Measurements from ENCODE around the gene ATP1A1.

The ATP1A1 gene

GRCh38 chr1:116408193-116408592, 35.1 kb downstream of the ATP1A1 start:
- Histone ChIP-seq H3K36me3 (ENCODE audit: control insufficient read depth in 1 of 2, insufficient read depth in 2 of 2, low read length in 2 of 2) (peaks cover 39 to 46% of the 10 kb centered on the region in 2 donors), H3K27ac (ENCODE audit: low read length) (no peak overlapping the region), H3K9me3 (ENCODE audit: control insufficient read depth in 1 of 2, low read length in 2 of 2) (no peaks in the 10 kb centered on the region), H3K4me3 (ENCODE audit: low read depth in 1 of 2, low read length in 2 of 2) (no peak overlapping the region), H3K4me1 (ENCODE audit: control insufficient read depth in 1 of 2, insufficient read depth in 2 of 2, low read length in 2 of 2) (peaks cover 3 to 5% of the 10 kb centered on the region in 2 donors), H3K27me3 (ENCODE audit: low read depth, low read length) (no peaks in the 10 kb centered on the region)

DNA sequence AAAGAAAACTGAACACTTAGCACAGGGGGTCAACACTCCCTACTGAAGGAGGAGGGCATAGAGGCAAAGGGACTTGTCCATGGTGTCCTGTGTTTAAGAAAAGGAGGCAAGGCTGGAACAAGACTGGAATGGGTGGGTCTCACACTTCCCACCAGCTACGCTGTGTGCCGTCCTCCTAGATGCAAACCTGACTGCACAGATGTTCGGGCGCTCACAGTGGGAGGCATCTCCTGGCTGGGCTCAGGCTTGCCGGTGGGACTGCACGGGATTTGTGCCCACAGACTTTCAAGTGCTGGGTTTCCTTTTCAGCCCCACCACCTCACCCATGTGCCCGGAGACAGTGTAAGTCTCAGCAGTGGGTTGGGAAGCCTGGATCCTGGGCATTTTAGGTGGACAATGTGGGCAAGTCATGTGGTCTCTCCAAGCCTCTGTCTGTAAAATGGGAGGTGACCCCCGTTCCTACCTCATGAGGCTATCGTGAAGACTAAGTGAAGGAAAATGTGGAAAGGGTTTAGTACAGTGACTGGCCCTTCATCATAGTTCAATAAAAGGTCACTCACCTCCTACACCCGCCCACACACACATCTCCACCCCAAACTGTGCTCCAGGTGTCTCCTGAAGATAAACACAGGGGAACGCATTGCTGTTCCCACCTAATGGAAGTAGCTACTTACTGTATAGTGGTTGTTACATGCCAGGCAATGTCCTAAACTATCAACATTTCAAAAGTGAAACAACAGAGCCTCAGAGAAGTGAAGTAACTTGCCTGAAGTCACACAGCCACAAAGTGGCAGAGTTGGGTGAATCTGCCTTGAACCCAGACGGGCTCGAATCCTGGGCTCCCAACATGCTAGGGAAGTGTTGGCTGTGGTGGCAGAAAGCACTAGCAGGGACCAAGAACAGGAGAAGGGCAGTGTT, 36.0 kb downstream of the ATP1A1 start:
- peaks cover 30 to 38% of the 10 kb centered on the region in 2 donors for H3K36me3 ChIP-seq (ENCODE audit: control insufficient read depth in 1 of 2, insufficient read depth in 2 of 2, low read length in 2 of 2)
- peaks cover 3 to 5% of the 10 kb centered on the region in 2 donors for H3K4me1 ChIP-seq (ENCODE audit: control insufficient read depth in 1 of 2, insufficient read depth in 2 of 2, low read length in 2 of 2)
- no peaks in the 10 kb centered on the region for H3K9me3 ChIP-seq (ENCODE audit: control insufficient read depth in 1 of 2, low read length in 2 of 2)
- H3K4me3 ChIP-seq (ENCODE audit: low read depth in 1 of 2, low read length in 2 of 2): no peak overlapping the region
- H3K27ac ChIP-seq (ENCODE audit: low read length): no peak overlapping the region
- H3K27me3 ChIP-seq (ENCODE audit: low read depth, low read length): no peaks in the 10 kb centered on the region

GRCh38 chr1:116409751-116410191, 36.7 kb downstream of the ATP1A1 start:
- H3K4me1 ChIP-seq (ENCODE audit: control insufficient read depth in 1 of 2, insufficient read depth in 2 of 2, low read length in 2 of 2): peaks cover 2 to 3% of the 10 kb centered on the region in 2 donors
- peaks cover 23 to 31% of the 10 kb centered on the region in 2 donors for H3K36me3 ChIP-seq (ENCODE audit: control insufficient read depth in 1 of 2, insufficient read depth in 2 of 2, low read length in 2 of 2)
- no peaks in the 10 kb centered on the region for H3K27me3 ChIP-seq (ENCODE audit: low read depth, low read length)
- no peak overlapping the region for H3K4me3 ChIP-seq (ENCODE audit: low read depth in 1 of 2, low read length in 2 of 2)
- H3K27ac ChIP-seq (ENCODE audit: low read length): no peak overlapping the region
- H3K9me3 ChIP-seq (ENCODE audit: control insufficient read depth in 1 of 2, low read length in 2 of 2): no peaks in the 10 kb centered on the region

- Histone ChIP-seq H3K27ac (ENCODE audit: low read length) (no peak overlapping the region), H3K36me3 (ENCODE audit: control insufficient read depth in 1 of 2, insufficient read depth in 2 of 2, low read length in 2 of 2) (peaks cover 1 to 9% of the 10 kb centered on the region in 2 donors), H3K9me3 (ENCODE audit: control insufficient read depth in 1 of 2, low read length in 2 of 2) (no peaks in the 10 kb centered on the region), H3K4me1 (ENCODE audit: control insufficient read depth in 1 of 2, insufficient read depth in 2 of 2, low read length in 2 of 2) (peaks cover 0 to 3% of the 10 kb centered on the region in 2 donors), H3K27me3 (ENCODE audit: low read depth, low read length) (no peaks in the 10 kb centered on the region), H3K4me3 (ENCODE audit: low read depth in 1 of 2, low read length in 2 of 2) (no peak overlapping the region)
Measured at GRCh38 chr1:116411784-116412479, 38.9 kb downstream of the ATP1A1 start.

- H3K4me1 ChIP-seq (ENCODE audit: control insufficient read depth in 1 of 2, insufficient read depth in 2 of 2, low read length in 2 of 2): peaks cover 5% of the 10 kb centered on the region in 2 donors
Measured at GRCh38 chr1:116412480-116412798, 39.4 kb downstream of the ATP1A1 start.

GRCh38 chr1:116412898-116413297, 39.9 kb downstream of the ATP1A1 start:
- Histone ChIP-seq H3K4me3 (ENCODE audit: low read depth in 1 of 2, low read length in 2 of 2) (no peak overlapping the region), H3K36me3 (ENCODE audit: control insufficient read depth in 1 of 2, insufficient read depth in 2 of 2, low read length in 2 of 2) (peaks cover 0 to 3% of the 10 kb centered on the region in 2 donors), H3K27me3 (ENCODE audit: low read depth, low read length) (no peaks in the 10 kb centered on the region), H3K9me3 (ENCODE audit: control insufficient read depth in 1 of 2, low read length in 2 of 2) (no peaks in the 10 kb centered on the region), H3K27ac (ENCODE audit: low read length) (no peak overlapping the region), H3K4me1 (ENCODE audit: control insufficient read depth in 1 of 2, insufficient read depth in 2 of 2, low read length in 2 of 2) (peaks cover 8 to 9% of the 10 kb centered on the region in 2 donors)

More at GRCh38 chr1:116412480-116412798, 39.4 kb downstream of the ATP1A1 start:
- H3K27me3 ChIP-seq (ENCODE audit: low read depth, low read length): no peaks in the 10 kb centered on the region
- H3K36me3 ChIP-seq (ENCODE audit: control insufficient read depth in 1 of 2, insufficient read depth in 2 of 2, low read length in 2 of 2): peaks cover 0 to 5% of the 10 kb centered on the region in 2 donors
- no peaks in the 10 kb centered on the region for H3K9me3 ChIP-seq (ENCODE audit: control insufficient read depth in 1 of 2, low read length in 2 of 2)
- H3K27ac ChIP-seq (ENCODE audit: low read length): no peak overlapping the region
- H3K4me3 ChIP-seq (ENCODE audit: low read depth in 1 of 2, low read length in 2 of 2): no peak overlapping the region

GRCh38 chr1:116413414-116413813, 40.4 kb downstream of the ATP1A1 start:
- no peaks in the 10 kb centered on the region for H3K27me3 ChIP-seq (ENCODE audit: low read depth, low read length)
- no peak overlapping the region for H3K27ac ChIP-seq (ENCODE audit: low read length)

DNA sequence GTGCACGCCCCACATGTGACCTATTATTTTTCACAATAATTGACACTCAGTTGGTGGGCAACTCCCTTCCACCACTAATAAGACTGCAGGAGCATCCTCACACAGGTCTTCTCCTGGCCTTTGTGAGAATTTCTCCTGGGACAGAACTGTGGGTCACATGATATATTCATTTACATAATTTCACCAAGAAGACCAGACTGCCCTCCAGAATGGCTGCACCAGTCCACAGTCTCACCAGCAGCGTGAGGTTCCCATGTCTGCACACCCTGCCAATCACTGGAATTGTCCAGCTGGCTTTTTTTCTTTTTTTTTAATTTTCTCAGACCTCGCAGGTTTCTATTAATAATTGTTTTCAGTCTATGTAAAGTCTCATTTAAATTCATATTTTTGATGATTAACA, 41.3 kb downstream of the ATP1A1 start:
- Histone ChIP-seq H3K4me1 (ENCODE audit: control insufficient read depth in 1 of 2, insufficient read depth in 2 of 2, low read length in 2 of 2) (peaks cover 11 to 12% of the 10 kb centered on the region in 2 donors), H3K4me3 (ENCODE audit: low read depth in 1 of 2, low read length in 2 of 2) (no peak overlapping the region), H3K9me3 (ENCODE audit: control insufficient read depth in 1 of 2, low read length in 2 of 2) (no peaks in the 10 kb centered on the region), H3K27ac (ENCODE audit: low read length) (no peak overlapping the region), H3K36me3 (ENCODE audit: control insufficient read depth in 1 of 2, insufficient read depth in 2 of 2, low read length in 2 of 2) (no peaks in the 10 kb centered on the region), H3K27me3 (ENCODE audit: low read depth, low read length) (no peaks in the 10 kb centered on the region)

More at GRCh38 chr1:116413414-116413813, 40.4 kb downstream of the ATP1A1 start:
- H3K4me3 ChIP-seq (ENCODE audit: low read depth in 1 of 2, low read length in 2 of 2): no peak overlapping the region
- no peaks in the 10 kb centered on the region for H3K9me3 ChIP-seq (ENCODE audit: control insufficient read depth in 1 of 2, low read length in 2 of 2)
- H3K4me1 ChIP-seq (ENCODE audit: control insufficient read depth in 1 of 2, insufficient read depth in 2 of 2, low read length in 2 of 2): peaks cover 8 to 12% of the 10 kb centered on the region in 2 donors
- no peaks in the 10 kb centered on the region for H3K36me3 ChIP-seq (ENCODE audit: control insufficient read depth in 1 of 2, insufficient read depth in 2 of 2, low read length in 2 of 2)

- Histone ChIP-seq H3K4me1 (ENCODE audit: control insufficient read depth in 1 of 2, insufficient read depth in 2 of 2, low read length in 2 of 2) (peaks cover 11 to 12% of the 10 kb centered on the region in 2 donors), H3K27me3 (ENCODE audit: low read depth, low read length) (no peaks in the 10 kb centered on the region), H3K9me3 (ENCODE audit: control insufficient read depth in 1 of 2, low read length in 2 of 2) (no peaks in the 10 kb centered on the region), H3K4me3 (ENCODE audit: low read depth in 1 of 2, low read length in 2 of 2) (no peak overlapping the region), H3K36me3 (ENCODE audit: control insufficient read depth in 1 of 2, insufficient read depth in 2 of 2, low read length in 2 of 2) (no peaks in the 10 kb centered on the region), H3K27ac (ENCODE audit: low read length) (no peak overlapping the region)
Measured at GRCh38 chr1:116415200-116415698, 42.2 kb downstream of the ATP1A1 start.

DNA sequence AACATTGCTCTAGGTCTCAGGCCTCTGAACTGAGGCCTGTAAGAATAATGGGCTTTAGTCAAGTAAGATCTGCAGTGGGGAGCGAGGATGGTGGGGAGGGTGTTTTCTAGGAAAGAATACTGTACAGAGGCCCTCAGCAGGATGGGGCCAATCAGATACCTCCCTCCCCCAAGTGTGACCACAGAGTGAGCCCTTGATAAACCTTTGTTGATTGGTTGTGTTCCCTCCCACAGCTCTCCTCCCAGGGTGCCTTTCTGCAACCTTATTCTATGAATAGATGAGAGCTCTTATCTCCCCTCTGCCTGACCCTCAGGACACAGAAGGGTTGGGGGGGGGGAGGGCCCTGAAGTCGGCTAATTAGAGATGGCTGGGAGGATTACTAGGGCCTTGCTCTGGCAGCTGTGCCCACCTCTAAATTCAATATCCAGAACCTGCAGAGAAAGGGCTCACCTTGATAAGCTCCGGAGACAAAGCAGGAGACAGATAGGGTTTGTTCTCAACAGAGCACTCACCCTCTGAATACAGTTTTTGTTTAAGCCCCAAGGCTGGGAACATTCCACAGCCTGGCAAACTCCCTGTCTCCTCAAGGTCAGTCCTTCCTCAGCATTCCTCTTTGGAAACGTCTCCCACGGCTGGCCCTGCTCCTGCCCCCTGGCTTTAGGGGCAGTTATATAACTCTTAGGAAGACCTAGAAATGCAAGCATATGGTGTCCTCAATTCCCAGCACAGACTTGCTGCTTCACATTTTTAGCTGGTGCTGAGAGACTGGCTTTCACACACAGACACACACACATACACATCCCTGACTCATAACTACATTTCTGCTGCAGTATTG, 42.9 kb downstream of the ATP1A1 start:
- Histone ChIP-seq H3K27me3 (ENCODE audit: low read depth, low read length) (no peaks in the 10 kb centered on the region), H3K36me3 (ENCODE audit: control insufficient read depth in 1 of 2, insufficient read depth in 2 of 2, low read length in 2 of 2) (no peaks in the 10 kb centered on the region), H3K27ac (ENCODE audit: low read length) (no peak overlapping the region), H3K4me1 (ENCODE audit: control insufficient read depth in 1 of 2, insufficient read depth in 2 of 2, low read length in 2 of 2) (peaks cover 11 to 12% of the 10 kb centered on the region in 2 donors), H3K9me3 (ENCODE audit: control insufficient read depth in 1 of 2, low read length in 2 of 2) (no peaks in the 10 kb centered on the region), H3K4me3 (ENCODE audit: low read depth in 1 of 2, low read length in 2 of 2) (no peak overlapping the region)

All from muscle layer of duodenum (tissue), 2 donors.